Fibroblast of skin of back (primary cell): ENCODE data around the gene PRCC.
"Not testable (repeated sequence)": the region's sequence is repeated elsewhere in the genome, so short reads cannot be mapped to it uniquely, and the experiment has no call there.

Experiments
- DNase-seq: peaks from one replicate; pipeline ENCODE4 v3.0.0-alpha.2; 2013

The PRCC gene

GRCh38 chr1:156744786-156745419 lies 22.4 kb upstream of the PRCC start:
- no peak for DNase-seq

GRCh38 chr1:156745881-156746280 lies 21.5 kb upstream of the PRCC start:
- no peak for DNase-seq

- DNase-seq, result no peak
These were observed 21.0 kb upstream of the PRCC start for GRCh38 chr1:156746406-156746727.

- peak; percentile 97 for DNase-seq
These were observed 20.4 kb upstream of the PRCC start for GRCh38 chr1:156746728-156747631.

GRCh38 chr1:156747742-156748669 lies 19.3 kb upstream of the PRCC start:
- DNase-seq, result peak; percentile 30

- DNase-seq, result peak; percentile 44
These were observed 18.5 kb upstream of the PRCC start for GRCh38 chr1:156748670-156749418.

- DNase-seq, result no peak
These were observed 17.8 kb upstream of the PRCC start for GRCh38 chr1:156749419-156750118.

- DNase-seq, result peak; percentile 32
These were observed 17.1 kb upstream of the PRCC start for GRCh38 chr1:156750191-156750672.

- peak; percentile 20 for DNase-seq
These were observed 16.5 kb upstream of the PRCC start for GRCh38 chr1:156750711-156751450.

- DNase-seq, result no peak
These were observed 15.9 kb upstream of the PRCC start, which contains the start of gene HDGF for GRCh38 chr1:156751451-156751756. TSS of gene HDGF (minus strand) at chr1:156751675. CDS start at chr1:156751429, 246 bp downstream.

- peak; percentile 98 for DNase-seq
These were observed 15.4 kb upstream of the PRCC start for GRCh38 chr1:156751757-156752481.

GRCh38 chr1:156752843-156753482 lies 14.4 kb upstream of the PRCC start:
- no peak for DNase-seq

- no peak for DNase-seq
These were observed 13.1 kb upstream of the PRCC start for GRCh38 chr1:156754219-156754618.

- no peak for DNase-seq
These were observed 11.8 kb upstream of the PRCC start for GRCh38 chr1:156755527-156755950.

- DNase-seq, result no peak
These were observed 11.0 kb upstream of the PRCC start for GRCh38 chr1:156756355-156756754.

- not testable (repeated sequence) for DNase-seq
These were observed 9.6 kb upstream of the PRCC start for GRCh38 chr1:156757572-156758253.

GRCh38 chr1:156760092-156760795 lies 7.1 kb upstream of the PRCC start:
- no peak for DNase-seq

- no peak for DNase-seq
These were observed 6.6 kb upstream of the PRCC start for GRCh38 chr1:156760796-156761104.
